Measurements from ENCODE around the gene ICOSLG. TPM values are rescaled to one million over a fixed set of nuclear protein-coding genes. Genes with fewer than 3 reads are reported as not detected.

ICOSLG gene
- total and polyA plus RNA-seq, 2 of the 4 experiments (the other 2 are of a cell fraction): under 0.01 to 0.09 TPM

DNA sequence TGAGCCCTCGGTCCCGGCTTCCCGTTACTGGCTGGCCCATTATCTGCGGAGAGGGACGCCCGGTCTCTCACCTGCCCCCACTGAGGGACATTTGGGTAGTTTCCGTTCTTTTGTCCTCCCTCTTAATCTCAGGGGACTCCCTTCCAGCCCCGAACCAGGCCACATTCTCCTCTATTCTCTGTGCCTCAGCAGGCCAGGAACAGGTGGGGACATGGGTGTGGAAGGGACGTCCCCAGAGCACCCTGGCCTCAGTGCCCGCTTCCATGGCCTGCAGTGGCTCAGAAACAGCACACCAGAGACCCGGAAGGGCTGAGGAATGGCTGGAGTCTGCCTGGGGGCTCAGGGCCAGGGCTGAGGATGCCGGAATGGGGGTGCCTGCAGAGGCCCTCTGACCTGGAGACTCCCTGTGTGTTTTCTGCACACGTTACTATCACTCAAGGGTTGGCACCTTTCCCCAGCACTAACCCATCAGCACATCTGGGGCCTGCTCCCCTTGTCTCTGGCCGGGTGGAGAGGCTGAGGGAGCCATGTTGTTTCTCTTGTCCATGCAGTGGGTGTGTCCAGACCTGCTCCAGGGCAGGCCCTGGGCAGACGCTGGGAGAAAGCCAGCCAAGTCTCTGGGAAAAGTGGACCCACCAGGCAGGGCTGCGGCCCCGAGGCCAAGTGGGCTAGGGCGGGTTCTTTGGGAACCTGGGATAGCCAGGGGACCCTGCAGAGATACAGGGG, 31.0 kb upstream of the ICOSLG start:
- Histone ChIP-seq H2BK5ac (ENCODE audit: low read depth, low read length, poor library complexity, severe bottlenecking) (no peak overlapping the region), H3K27ac (ENCODE audit: insufficient read depth, low read length) (no peak overlapping the region), H4K5ac (ENCODE audit: low read depth, low read length) (no peak overlapping the region), H3K9me3 (ENCODE audit: control insufficient read depth, insufficient read depth, low read length) (no peaks in the 10 kb centered on the region), H2BK120ac (ENCODE audit: low read depth, low read length) (no peak overlapping the region), H3K36me3 (ENCODE audit: control insufficient read depth, insufficient read depth, low read length) (no peaks in the 10 kb centered on the region), H3K18ac (ENCODE audit: low read depth, low read length) (no peak overlapping the region), H2AK5ac (ENCODE audit: low read depth, low read length) (no peak overlapping the region), H3K27me3 (ENCODE audit: control insufficient read depth, insufficient read depth, low read length) (peaks cover 12% of the 10 kb centered on the region; the same call in 1 of the 2 replicates), H3K79me1 (ENCODE audit: low read depth in 1 of 2, low read length in 2 of 2) (no peaks in the 10 kb centered on the region), H3K4me3 (ENCODE audit: insufficient read depth, low read depth, low read length) (no peak overlapping the region), H2AK9ac (replicated peaks; ENCODE audit: low read depth, low read length, poor library complexity) (peak overlapping the region; percentile 5), H3K23ac (ENCODE audit: low read depth, low read length) (no peak overlapping the region), H3K4me1 (ENCODE audit: control insufficient read depth, insufficient read depth, low read length) (no peaks in the 10 kb centered on the region), H2BK15ac (ENCODE audit: low read depth, low read length) (no peak overlapping the region), H4K8ac (ENCODE audit: low read depth in 2 of 2, low read length in 2 of 2) (no peak overlapping the region), H3K9ac (ENCODE audit: low read depth, low read length) (no peak overlapping the region), H4K91ac (ENCODE audit: insufficient read depth, low read depth, low read length) (no peak overlapping the region), H2BK20ac (ENCODE audit: low read depth, low read length) (no peak overlapping the region), H2AFZ (replicated peaks; ENCODE audit: low read length, poor library complexity) (peak overlapping the region; percentile 11), H3K9me1 (ENCODE audit: insufficient read depth, low read length) (no peaks in the 10 kb centered on the region), H3K14ac (replicated peaks; ENCODE audit: low read depth, low read length) (no peak overlapping the region), H4K20me1 (ENCODE audit: insufficient read depth, low read length) (no peaks in the 10 kb centered on the region), H3K4me2 (ENCODE audit: low read depth, low read length) (no peak overlapping the region), H3K4ac (ENCODE audit: low read depth, low read length) (no peak overlapping the region), H3K56ac (ENCODE audit: extremely low read depth, insufficient read depth, low read length) (no peak overlapping the region)
- CTCF ChIA-PET: no interaction called here
- in situ Hi-C loops (cut with MboI; ENCODE audit: low sequenced_read_pairs) (no loop called here), dilution Hi-C loops (cut with HindIII; ENCODE audit: low sequenced_read_pairs, unreplicated experiment) (no loop called here), intact Hi-C loops (cut with micrococcal nuclease) (no loop called here)
- POLR2A ChIA-PET (ENCODE audit: unreplicated experiment): no interaction called here
- TF ChIP-seq, protein P1, sequence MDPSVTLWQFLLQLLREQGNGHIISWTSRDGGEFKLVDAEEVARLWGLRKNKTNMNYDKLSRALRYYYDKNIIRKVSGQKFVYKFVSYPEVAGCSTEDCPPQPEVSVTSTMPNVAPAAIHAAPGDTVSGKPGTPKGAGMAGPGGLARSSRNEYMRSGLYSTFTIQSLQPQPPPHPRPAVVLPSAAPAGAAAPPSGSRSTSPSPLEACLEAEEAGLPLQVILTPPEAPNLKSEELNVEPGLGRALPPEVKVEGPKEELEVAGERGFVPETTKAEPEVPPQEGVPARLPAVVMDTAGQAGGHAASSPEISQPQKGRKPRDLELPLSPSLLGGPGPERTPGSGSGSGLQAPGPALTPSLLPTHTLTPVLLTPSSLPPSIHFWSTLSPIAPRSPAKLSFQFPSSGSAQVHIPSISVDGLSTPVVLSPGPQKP (IDR thresholded peaks at IDR 0.05; ENCODE audit: borderline replicate concordance, low read depth, low read length): no peak
- no peak for TF ChIP-seq BHLHE40 (IDR thresholded peaks at IDR 0.05; ENCODE audit: low read depth, low read length)
- TF ChIP-seq RCOR1 (IDR thresholded peaks at IDR 0.05; ENCODE audit: insufficient replicate concordance, low read length): no peak
- TF ChIP-seq MXI1 (IDR thresholded peaks at IDR 0.05; ENCODE audit: borderline replicate concordance, low read depth, low read length): no peak
- TF ChIP-seq MAZ (IDR thresholded peaks at IDR 0.05; ENCODE audit: borderline replicate concordance, low read depth, low read length): no peak
- 53% methylated on average over 3 of the region's 18 CpGs; no CpG with 5 or more reads in 1 of the 2 experiments for WGBS, 2 experiments (ENCODE audit: extremely low coverage in 2 of 2, insufficient read length in 1 of 2)
- no TSS peak for BruUV-seq (replicated peaks)
- ATAC-seq (ENCODE audit: low read depth): no peak
- DNase-seq: no peak

All from IMR-90 (cell line).